ENCODE data around the gene AOC2. TPM values are rescaled to one million over a fixed set of nuclear protein-coding genes. Genes with fewer than 3 reads are reported as not detected.

The AOC2 gene
- total and polyA plus RNA-seq, 4 donors: 1.2 to 4.1 (median 2.3) TPM

GRCh38 chr17:42832213-42832933, 12.0 kb upstream of the AOC2 start:
- no peaks in the 10 kb centered on the region for H3K9me3 ChIP-seq (ENCODE audit: control insufficient read depth, insufficient read depth, low read length)
- H3K27me3 ChIP-seq (ENCODE audit: control insufficient read depth, insufficient read depth, low read length): no peaks in the 10 kb centered on the region
- 42% methylated on average over 7 of the region's 9 CpGs for WGBS (ENCODE audit: insufficient coverage)
- H3K36me3 ChIP-seq (ENCODE audit: control insufficient read depth, insufficient read depth, low read length): peaks cover 27% of the 10 kb centered on the region
- H3K27ac ChIP-seq (ENCODE audit: low read depth, low read length): peak overlapping the region; percentile 83
- H3K4me3 ChIP-seq (ENCODE audit: low read depth, low read length): peak overlapping the region; percentile 97
- DNase-seq (ENCODE audit: low read depth in 4 of 6, low spot score in 6 of 6): no peak
- peaks cover 10% of the 10 kb centered on the region for H3K4me1 ChIP-seq (ENCODE audit: control insufficient read depth, insufficient read depth, low read length)

- Histone ChIP-seq H3K27me3 (ENCODE audit: control insufficient read depth, insufficient read depth, low read length) (no peaks in the 10 kb centered on the region), H3K4me1 (ENCODE audit: control insufficient read depth, insufficient read depth, low read length) (peaks cover 10% of the 10 kb centered on the region), H3K4me3 (ENCODE audit: low read depth, low read length) (peak within 1 kb of the TSS; percentile 97), H3K27ac (ENCODE audit: low read depth, low read length) (peak within 1 kb of the TSS; percentile 83), H3K9me3 (ENCODE audit: control insufficient read depth, insufficient read depth, low read length) (no peaks in the 10 kb centered on the region), H3K36me3 (ENCODE audit: control insufficient read depth, insufficient read depth, low read length) (peaks cover 34% of the 10 kb centered on the region)
- under 1% methylated on average over 66 of the region's 71 CpGs for WGBS (ENCODE audit: insufficient coverage)
- peak; percentile 80 to 97 (median 91) for DNase-seq (ENCODE audit: low read depth in 4 of 6, low spot score in 6 of 6)
These were observed 11.2 kb upstream of the AOC2 start, which contains the start of gene PSME3 for GRCh38 chr17:42832934-42833766. PSME3 (plus strand) TSS chr17:42833397; CDS start chr17:42833632, 235 bp downstream.

GRCh38 chr17:42833767-42834422, 10.5 kb upstream of the AOC2 start:
- WGBS (ENCODE audit: insufficient coverage): 4% methylated on average over 7 of the region's 18 CpGs
- Histone ChIP-seq H3K4me3 (ENCODE audit: low read depth, low read length) (peak overlapping the region; percentile 97), H3K27me3 (ENCODE audit: control insufficient read depth, insufficient read depth, low read length) (no peaks in the 10 kb centered on the region), H3K27ac (ENCODE audit: low read depth, low read length) (peak overlapping the region; percentile 83), H3K4me1 (ENCODE audit: control insufficient read depth, insufficient read depth, low read length) (peaks cover 10% of the 10 kb centered on the region), H3K36me3 (ENCODE audit: control insufficient read depth, insufficient read depth, low read length) (peaks cover 42% of the 10 kb centered on the region), H3K9me3 (ENCODE audit: control insufficient read depth, insufficient read depth, low read length) (no peaks in the 10 kb centered on the region)
- no peak for DNase-seq (ENCODE audit: low read depth in 4 of 6, low spot score in 6 of 6)

- WGBS (ENCODE audit: insufficient coverage): no CpG with 5 or more reads among the region's 6 CpGs
- Histone ChIP-seq H3K36me3 (ENCODE audit: control insufficient read depth, insufficient read depth, low read length) (peaks cover 60% of the 10 kb centered on the region), H3K9me3 (ENCODE audit: control insufficient read depth, insufficient read depth, low read length) (no peaks in the 10 kb centered on the region), H3K27ac (ENCODE audit: low read depth, low read length) (no peak overlapping the region), H3K27me3 (ENCODE audit: control insufficient read depth, insufficient read depth, low read length) (no peaks in the 10 kb centered on the region), H3K4me3 (ENCODE audit: low read depth, low read length) (no peak overlapping the region), H3K4me1 (ENCODE audit: control insufficient read depth, insufficient read depth, low read length) (peaks cover 10% of the 10 kb centered on the region)
- no peak for DNase-seq (ENCODE audit: low read depth in 4 of 6, low spot score in 6 of 6)
These were observed 8.6 kb upstream of the AOC2 start for GRCh38 chr17:42835732-42836131.

- Histone ChIP-seq H3K4me3 (ENCODE audit: low read depth, low read length) (no peak overlapping the region), H3K4me1 (ENCODE audit: control insufficient read depth, insufficient read depth, low read length) (no peaks in the 10 kb centered on the region), H3K9me3 (ENCODE audit: control insufficient read depth, insufficient read depth, low read length) (no peaks in the 10 kb centered on the region), H3K27me3 (ENCODE audit: control insufficient read depth, insufficient read depth, low read length) (no peaks in the 10 kb centered on the region), H3K36me3 (ENCODE audit: control insufficient read depth, insufficient read depth, low read length) (peaks cover 81% of the 10 kb centered on the region), H3K27ac (ENCODE audit: low read depth, low read length) (no peak overlapping the region)
- DNase-seq (ENCODE audit: low read depth in 4 of 6, low spot score in 6 of 6): no peak
- WGBS (ENCODE audit: insufficient coverage): 87% methylated on average over 6 of the region's 11 CpGs
These were observed 2.2 kb upstream of the AOC2 start for GRCh38 chr17:42841975-42842685.

GRCh38 chr17:42843358-42843934, 934 bp upstream of the AOC2 start:
- Histone ChIP-seq H3K36me3 (ENCODE audit: control insufficient read depth, insufficient read depth, low read length) (peaks cover 67% of the 10 kb centered on the region), H3K27me3 (ENCODE audit: control insufficient read depth, insufficient read depth, low read length) (no peaks in the 10 kb centered on the region), H3K27ac (ENCODE audit: low read depth, low read length) (no peak overlapping the region), H3K4me1 (ENCODE audit: control insufficient read depth, insufficient read depth, low read length) (no peaks in the 10 kb centered on the region), H3K4me3 (ENCODE audit: low read depth, low read length) (no peak overlapping the region), H3K9me3 (ENCODE audit: control insufficient read depth, insufficient read depth, low read length) (no peaks in the 10 kb centered on the region)
- DNase-seq (ENCODE audit: low read depth in 4 of 6, low spot score in 6 of 6): peak; percentile 29 to 89 (median 49)
- WGBS (ENCODE audit: insufficient coverage): no CpG with 5 or more reads among the region's 6 CpGs

- Histone ChIP-seq H3K36me3 (ENCODE audit: control insufficient read depth, insufficient read depth, low read length) (peaks cover 52% of the 10 kb centered on the region), H3K4me3 (ENCODE audit: low read depth, low read length) (no peak overlapping the region), H3K27me3 (ENCODE audit: control insufficient read depth, insufficient read depth, low read length) (no peaks in the 10 kb centered on the region), H3K27ac (ENCODE audit: low read depth, low read length) (no peak overlapping the region), H3K9me3 (ENCODE audit: control insufficient read depth, insufficient read depth, low read length) (no peaks in the 10 kb centered on the region), H3K4me1 (ENCODE audit: control insufficient read depth, insufficient read depth, low read length) (peaks cover 4% of the 10 kb centered on the region)
- DNase-seq (ENCODE audit: low read depth in 4 of 6, low spot score in 6 of 6): no peak
- 94% methylated on average over 21 of the region's 24 CpGs for WGBS (ENCODE audit: insufficient coverage)
These were observed 578 bp downstream of the AOC2 start for GRCh38 chr17:42844761-42845555.

GRCh38 chr17:42845556-42845917, 1.2 kb downstream of the AOC2 start:
- Histone ChIP-seq H3K4me1 (ENCODE audit: control insufficient read depth, insufficient read depth, low read length) (peaks cover 7% of the 10 kb centered on the region), H3K36me3 (ENCODE audit: control insufficient read depth, insufficient read depth, low read length) (peaks cover 47% of the 10 kb centered on the region), H3K27me3 (ENCODE audit: control insufficient read depth, insufficient read depth, low read length) (no peaks in the 10 kb centered on the region), H3K27ac (ENCODE audit: low read depth, low read length) (no peak overlapping the region), H3K4me3 (ENCODE audit: low read depth, low read length) (no peak overlapping the region), H3K9me3 (ENCODE audit: control insufficient read depth, insufficient read depth, low read length) (no peaks in the 10 kb centered on the region)
- 94% methylated on average over 8 of the region's 12 CpGs for WGBS (ENCODE audit: insufficient coverage)
- no peak for DNase-seq (ENCODE audit: low read depth in 4 of 6, low spot score in 6 of 6)
